ENCODE data around the gene SUN2.

- peak; percentile 52; the same call in 1 of the 2 replicates for TF ChIP-seq POLR2A (IDR thresholded peaks at IDR 0.05; ENCODE audit: low read depth, low read length)
- TF ChIP-seq TAF1 (IDR thresholded peaks at IDR 0.05; ENCODE audit: low read depth, low read length) = no peak
- no peak for TF ChIP-seq POLR2AphosphoS5 (IDR thresholded peaks at IDR 0.05; ENCODE audit: low read depth, low read length)
- TF ChIP-seq SPI1 (IDR thresholded peaks at IDR 0.05; ENCODE audit: low read depth, low read length) = no peak
- TF ChIP-seq PAX5 (IDR thresholded peaks at IDR 0.05; ENCODE audit: insufficient read depth, low read length, severe bottlenecking) = no peak
Measured at GRCh38 chr22:38755911-38756532, at the start of gene SUN2.

All from GM12891 (cell line).